CD4-positive, alpha-beta T cell treated with Interleukin-1 beta for 1 hour (primary cell): ENCODE data around the gene OR5T2.
"Not testable (repeated sequence)": the region's sequence is repeated elsewhere in the genome, so short reads cannot be mapped to it uniquely, and the experiment has no call there.

Source experiments
- DNase-seq, 2 donors: peaks; one replicate each; pipeline ENCODE4 v3.0.0-alpha.2; 2020 to 2022

The OR5T2 gene

GRCh38 chr11:56234155-56234554, at the start of gene OR5T2:
Gene OR5T2 (minus strand): TSS chr11:56234255. CDS start chr11:56233062, 1,193 bp downstream.
- DNase-seq: no peak

GRCh38 chr11:56273854-56274253, 39.8 kb upstream of the OR5T2 start, which contains the start of gene OR5T1:
Gene OR5T1 (plus strand): TSS chr11:56274154. CDS start chr11:56275639, 1,485 bp downstream.
- no peak for DNase-seq

DNA sequence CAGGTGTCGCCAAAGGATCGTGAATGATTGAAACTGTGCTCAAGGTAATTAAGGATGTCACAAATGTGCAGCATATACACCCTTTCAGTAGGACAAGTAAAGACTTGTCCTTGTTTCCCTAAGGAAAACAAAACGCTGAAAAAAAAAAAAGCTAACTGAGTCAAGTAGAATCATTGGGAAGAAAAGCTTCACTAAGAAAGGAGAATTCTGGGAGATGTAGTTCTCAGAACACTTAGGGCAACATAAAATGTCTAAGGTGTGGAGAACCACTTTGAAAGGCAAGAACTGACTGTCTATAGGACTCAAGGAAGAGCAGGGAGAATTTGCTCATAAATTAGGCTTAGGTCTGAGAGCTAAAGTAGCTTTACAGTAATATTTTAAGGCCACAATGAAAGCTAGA, 37.0 kb upstream of the OR5T2 start:
- no peak for DNase-seq

- DNase-seq: no peak
Observed at GRCh38 chr11:56251954-56252353, 17.9 kb upstream of the OR5T2 start, which contains the start of gene OR5T3. Gene OR5T3 (plus strand): TSS chr11:56252254. CDS start chr11:56252254, 0 bp downstream.

GRCh38 chr11:56219735-56220134, 14.3 kb downstream of the OR5T2 start:
- not testable (repeated sequence) for DNase-seq

DNA sequence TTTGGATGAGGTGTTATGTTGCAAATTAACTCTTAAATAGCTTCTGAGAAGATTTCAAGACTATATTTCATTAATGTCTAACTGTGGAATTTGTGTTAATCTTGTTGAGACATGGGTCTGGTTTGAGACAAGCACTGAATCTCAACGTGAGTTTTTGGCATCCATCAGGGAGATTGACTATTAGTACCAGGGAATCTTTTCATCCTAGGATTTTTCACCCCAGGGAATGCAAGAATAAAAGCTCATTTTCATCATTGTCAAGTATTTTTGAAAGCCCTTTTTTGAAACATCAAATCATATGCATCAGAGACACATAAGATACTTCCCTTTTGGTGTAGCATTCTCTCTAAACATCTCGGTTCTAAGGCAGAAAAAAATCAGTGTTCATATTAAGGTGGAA, 19.5 kb downstream of the OR5T2 start:
- no peak for DNase-seq

DNA sequence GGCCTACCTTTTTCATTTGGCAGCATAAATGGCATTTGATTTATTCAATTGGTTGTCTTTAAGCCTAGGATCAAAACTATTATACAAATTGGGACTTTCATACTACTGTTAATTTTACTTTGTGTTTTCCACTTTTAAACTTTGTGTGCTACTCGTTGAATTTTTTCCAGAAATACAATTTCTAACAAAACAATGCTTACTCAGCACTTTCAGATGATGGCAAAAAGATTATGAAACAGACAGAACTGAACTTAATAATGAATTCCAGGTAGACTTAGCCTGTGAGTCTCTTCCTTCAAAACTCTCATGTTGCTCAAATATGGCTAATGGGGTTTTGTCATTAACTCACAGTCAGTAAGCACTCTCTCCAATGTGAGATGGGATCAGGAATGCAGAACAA, 26.3 kb downstream of the OR5T2 start:
- no peak for DNase-seq

GRCh38 chr11:56197367-56197766, 36.7 kb downstream of the OR5T2 start:
- no peak for DNase-seq

- no peak for DNase-seq
Observed at GRCh38 chr11:56196705-56197104, 37.4 kb downstream of the OR5T2 start.

GRCh38 chr11:56188602-56189001, 45.5 kb downstream of the OR5T2 start:
- no peak for DNase-seq

- no peak for DNase-seq
Observed at GRCh38 chr11:56183459-56183858, 50.6 kb downstream of the OR5T2 start.
